ENCODE measurements around the gene INTS15. TPM values are rescaled to one million over a fixed set of nuclear protein-coding genes. Genes with fewer than 3 reads are reported as not detected.

Gene INTS15
- total RNA-seq, 1 experiment from 2014 or later, result 24.3 TPM

DNA sequence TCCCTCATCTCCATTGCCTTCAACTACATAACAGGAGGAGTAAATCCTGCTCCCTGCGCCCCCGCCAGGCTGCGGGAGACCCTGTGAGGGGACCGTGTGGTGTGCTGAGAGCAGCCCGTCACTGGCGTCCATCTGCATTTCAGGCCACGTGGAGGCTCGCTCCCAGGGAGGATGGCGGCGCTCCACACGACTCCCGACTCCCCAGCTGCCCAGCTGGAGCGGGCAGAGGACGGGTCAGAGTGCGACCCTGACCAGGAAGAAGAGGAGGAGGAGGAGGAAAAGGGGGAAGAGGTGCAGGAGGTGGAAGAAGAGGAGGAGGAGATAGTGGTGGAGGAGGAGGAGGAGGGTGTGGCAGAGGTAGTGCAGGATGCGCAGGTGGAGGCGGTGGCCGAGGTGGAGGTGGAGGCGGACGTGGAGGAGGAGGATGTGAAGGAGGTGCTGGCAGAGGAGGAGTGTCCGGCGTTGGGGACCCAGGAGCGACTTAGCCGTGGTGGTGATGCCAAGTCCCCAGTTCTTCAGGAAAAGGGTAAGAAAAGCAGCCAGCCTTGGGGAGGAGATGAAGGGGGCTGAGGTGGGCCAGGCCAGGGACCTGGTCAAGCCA, 52.5 kb downstream of the INTS15 start:
- peaks cover 2 to 10% of the 10 kb centered on the region in 2 experiments; a peak in 2 of 4 replicates for H3K4me1 ChIP-seq (ENCODE audit: control insufficient read depth in 1 of 2, insufficient read depth in 2 of 2, low read length in 2 of 2)
- DNase-seq (ENCODE audit: low read depth, low spot score) (no peak), ATAC-seq (no peak)
- H3K27me3 ChIP-seq (ENCODE audit: insufficient read depth, low read length), result no peaks in the 10 kb centered on the region
- no peak overlapping the region for H2AFZ ChIP-seq (ENCODE audit: low read depth, low read length, poor library complexity, severe bottlenecking)
- no peaks in the 10 kb centered on the region for H4K20me1 ChIP-seq (ENCODE audit: insufficient read depth)
- no peak overlapping the region for H3K9ac ChIP-seq (ENCODE audit: low read length)
- no peak overlapping the region for H3K27ac ChIP-seq (ENCODE audit: low read depth, low read length)
- H3K9me2 ChIP-seq (ENCODE audit: insufficient read depth), result no peaks in the 10 kb centered on the region
- ChIA-PET POLR2A (no interaction called here), RAD21 (ENCODE audit: low non-redundant PET in 1 of 2, low total read pairs in 2 of 2, uncharacterized antibody in 2 of 2, unreplicated experiment in 2 of 2) (no interaction called here), CTCF (no interaction called here)
- H3K79me2 ChIP-seq (ENCODE audit: insufficient read depth, low read length), result peaks cover 44% of the 10 kb centered on the region
- no TSS peak for BruUV-seq (replicated peaks)
- no peak for TF ChIP-seq CEBPB (IDR thresholded peaks at IDR 0.05; ENCODE audit: low read depth)
- no peak for TF ChIP-seq TCF7L2 (IDR thresholded peaks at IDR 0.05; ENCODE audit: borderline replicate concordance, extremely low read depth, insufficient read depth, insufficient read length)
- H3K4me3 ChIP-seq (replicated peaks in 1 of 2; ENCODE audit: low read depth in 1 of 2, low read length in 2 of 2), result no peak overlapping the region
- H3K36me3 ChIP-seq (ENCODE audit: control insufficient read depth in 1 of 2, insufficient read depth in 2 of 2, low read length in 2 of 2), result peaks cover 20 to 24% of the 10 kb centered on the region in 2 experiments; a peak in 2 of 4 replicates
- H3K9me3 ChIP-seq (ENCODE audit: control insufficient read depth in 1 of 2, insufficient read depth in 1 of 2, low read depth in 1 of 2, low read length in 2 of 2), result no peaks in the 10 kb centered on the region
- intact Hi-C loops (cut with micrococcal nuclease), result no loop called here
- H3K4me2 ChIP-seq (ENCODE audit: low read length), result no peak overlapping the region

DNA sequence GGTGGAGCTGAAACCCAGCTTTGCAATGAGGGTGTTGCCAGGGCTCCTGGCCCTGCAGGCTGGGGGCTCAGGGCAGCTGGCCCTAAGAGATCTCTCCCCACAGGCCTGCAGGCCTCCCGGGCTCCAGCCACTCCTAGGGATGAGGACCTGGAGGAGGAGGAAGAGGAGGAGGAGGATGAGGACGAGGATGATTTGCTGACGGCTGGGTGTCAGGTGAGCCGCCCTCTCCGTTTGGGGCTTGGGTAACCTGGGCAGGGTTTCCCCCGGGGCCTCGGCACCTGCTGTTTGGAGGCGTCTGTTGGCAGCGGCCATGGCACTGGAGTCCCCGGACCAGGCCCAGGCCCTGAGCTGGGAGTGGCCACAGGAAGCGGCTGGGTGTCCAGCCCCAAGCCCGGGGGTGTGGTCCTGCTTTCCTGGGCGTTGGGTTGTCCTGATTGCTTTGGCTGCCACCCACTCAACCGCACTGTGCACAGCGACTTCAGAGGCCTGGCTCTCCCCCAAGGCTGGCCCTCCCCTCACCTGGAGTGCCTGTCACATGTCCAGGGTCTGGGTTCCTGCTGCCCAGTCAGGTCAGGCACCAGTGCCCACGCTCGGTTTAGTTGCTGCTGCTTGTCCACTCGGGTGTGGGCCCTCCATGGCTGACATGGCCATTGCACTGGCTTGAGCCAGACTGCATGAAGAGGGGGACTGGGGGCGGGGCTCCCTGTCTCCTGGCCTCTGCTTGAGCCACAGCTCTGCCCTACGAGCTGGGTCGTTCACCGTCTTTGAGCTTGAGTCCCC, 53.2 kb downstream of the INTS15 start:
- no peak overlapping the region for H3K4me2 ChIP-seq (ENCODE audit: low read length)
- H3K4me1 ChIP-seq (ENCODE audit: control insufficient read depth in 1 of 2, insufficient read depth in 2 of 2, low read length in 2 of 2), result peaks cover 2 to 8% of the 10 kb centered on the region in 2 experiments; a peak in 2 of 4 replicates
- no peaks in the 10 kb centered on the region for H3K27me3 ChIP-seq (ENCODE audit: insufficient read depth, low read length)
- no peaks in the 10 kb centered on the region for H3K9me2 ChIP-seq (ENCODE audit: insufficient read depth)
- no peaks in the 10 kb centered on the region for H3K9me3 ChIP-seq (ENCODE audit: control insufficient read depth in 1 of 2, insufficient read depth in 1 of 2, low read depth in 1 of 2, low read length in 2 of 2)
- no TSS peak for BruUV-seq (replicated peaks)
- RAD21 ChIA-PET (ENCODE audit: low non-redundant PET in 1 of 2, low total read pairs in 2 of 2, uncharacterized antibody in 2 of 2, unreplicated experiment in 2 of 2), result no interaction called here
- H3K4me3 ChIP-seq (replicated peaks in 1 of 2; ENCODE audit: low read depth in 1 of 2, low read length in 2 of 2), result no peak overlapping the region
- H3K27ac ChIP-seq (ENCODE audit: low read depth, low read length), result no peak overlapping the region
- CTCF ChIA-PET, result no interaction called here
- H3K36me3 ChIP-seq (ENCODE audit: control insufficient read depth in 1 of 2, insufficient read depth in 2 of 2, low read length in 2 of 2), result peaks cover 20 to 29% of the 10 kb centered on the region in 2 experiments; a peak in 2 of 4 replicates
- no peak overlapping the region for H2AFZ ChIP-seq (ENCODE audit: low read depth, low read length, poor library complexity, severe bottlenecking)
- H4K20me1 ChIP-seq (ENCODE audit: insufficient read depth), result no peaks in the 10 kb centered on the region
- H3K9ac ChIP-seq (ENCODE audit: low read length), result no peak overlapping the region
- TF ChIP-seq REST (IDR thresholded peaks at IDR 0.05; ENCODE audit: low read depth) (no peak), ZFX (IDR thresholded peaks at IDR 0.05) (no peak), JUND (IDR thresholded peaks at IDR 0.05) (no peak)
- no peak for DNase-seq (ENCODE audit: low read depth, low spot score)
- intact Hi-C loops (cut with micrococcal nuclease), result no loop called here
- H3K79me2 ChIP-seq (ENCODE audit: insufficient read depth, low read length), result peaks cover 38% of the 10 kb centered on the region
- no peak for ATAC-seq
- POLR2A ChIA-PET, result no interaction called here

All from HCT116 (cell line).